ENCODE data around the gene SULT2B1.
A peak's percentile ranks its signal among the peaks of the same experiment; 100 is the strongest.

SULT2B1 gene

GRCh38 chr19:48600679-48601417 is 48.9 kb downstream of the SULT2B1 start:
- DNase-seq (ENCODE audit: low read depth) = no peak

- DNase-seq (ENCODE audit: low read depth) = no peak
These were observed 51.0 kb downstream of the SULT2B1 start for GRCh38 chr19:48603001-48603400.

- no peak for DNase-seq (ENCODE audit: low read depth)
These were observed 51.5 kb downstream of the SULT2B1 start for GRCh38 chr19:48603449-48603848.

- DNase-seq (ENCODE audit: low read depth) = no peak
These were observed 51.9 kb downstream of the SULT2B1 start for GRCh38 chr19:48603850-48604249.

GRCh38 chr19:48606463-48607358 is 54.7 kb downstream of the SULT2B1 start, which contains the start of gene SPACA4:
Gene SPACA4, plus strand, starts transcription at chr19:48606742. Its CDS starts 237 bp downstream, at chr19:48606979.
- no peak for DNase-seq (ENCODE audit: low read depth)

GRCh38 chr19:48607359-48607755 is 55.4 kb downstream of the SULT2B1 start:
- no peak for DNase-seq (ENCODE audit: low read depth)

GRCh38 chr19:48608798-48609263 is 56.9 kb downstream of the SULT2B1 start:
- peak; percentile 26 for DNase-seq (ENCODE audit: low read depth)

- DNase-seq (ENCODE audit: low read depth) = no peak
These were observed 57.7 kb downstream of the SULT2B1 start for GRCh38 chr19:48609571-48610108.

- DNase-seq (ENCODE audit: low read depth) = no peak
These were observed 59.9 kb downstream of the SULT2B1 start for GRCh38 chr19:48611872-48612271.

- no peak for DNase-seq (ENCODE audit: low read depth)
These were observed 61.3 kb downstream of the SULT2B1 start for GRCh38 chr19:48613024-48613851.

GRCh38 chr19:48613852-48614435 is 62.0 kb downstream of the SULT2B1 start:
- DNase-seq (ENCODE audit: low read depth) = no peak

- no peak for DNase-seq (ENCODE audit: low read depth)
These were observed 62.7 kb downstream of the SULT2B1 start, which contains the start of gene FAM83E for GRCh38 chr19:48614436-48615230. Gene FAM83E, minus strand, starts transcription at chr19:48615076. Its CDS starts 1,704 bp downstream, at chr19:48613372.

GRCh38 chr19:48615231-48616040 is 63.5 kb downstream of the SULT2B1 start:
- no peak for DNase-seq (ENCODE audit: low read depth)

- DNase-seq (ENCODE audit: low read depth) = no peak
These were observed 64.1 kb downstream of the SULT2B1 start for GRCh38 chr19:48616041-48616436.

- DNase-seq (ENCODE audit: low read depth) = no peak
These were observed 64.6 kb downstream of the SULT2B1 start for GRCh38 chr19:48616491-48617056.

- DNase-seq (ENCODE audit: low read depth) = no peak
These were observed 65.4 kb downstream of the SULT2B1 start for GRCh38 chr19:48617146-48617937.

- no peak for DNase-seq (ENCODE audit: low read depth)
These were observed 66.4 kb downstream of the SULT2B1 start for GRCh38 chr19:48618278-48618915.

All from stimulated activated CD8-positive, alpha-beta memory T cell treated with anti-CD3 and anti-CD28 coated beads, Interleukin-12 subunit alpha, Interleukin-12 subunit beta, amount 100 ng/mL, for 1 hour (primary cell).